CD4-positive, alpha-beta T cell (primary cell): ENCODE measurements around the gene F2R. TPM values are rescaled to one million over a fixed set of nuclear protein-coding genes. Genes with fewer than 3 reads are reported as not detected.

Experiments used
- ATAC-seq: fragments of 200-7000 bp; cut with Tn5 transposase; one replicate; pipeline ENCODE4 v1.10.0; 2022; ENCODE audit warnings: mild to moderate bottlenecking; ENCODE audit not compliant: poor library complexity
- CTCF ChIA-PET: fragments of 350-600 bp; sonication (Branson Sonifier 250); formaldehyde crosslinking; loops from one replicate; lab custom pipeline; 2021; ENCODE audit warnings: antibody characterized with exemption, inconsistent platforms; lab: Charles Lee
- POLR2A ChIA-PET: fragments of 350-600 bp; sonication (Branson Sonifier 250); formaldehyde crosslinking; loops from one replicate; lab custom pipeline; 2021; ENCODE audit warnings: antibody characterized with exemption, inconsistent platforms; lab: Charles Lee
- DNase-seq, 14 experiments: peaks; one replicate each; pipeline ENCODE4 v3.0.0-alpha.2; 2013 to 2020; ENCODE audit warnings: mixed read lengths in 2 of 14
- H3K27ac ChIP-seq, 2 donors: one replicate each; pipeline versions ENCODE4 v1.5.1 to v1.7.0; 2013; ENCODE audit warnings: low read length in 2 of 2, low read depth in 1 of 2, mild to moderate bottlenecking in 1 of 2
- H3K27me3 ChIP-seq, 2 experiments: 1 replicate in 1 of 2; 2 replicates in 1 of 2; pipeline versions ENCODE4 v1.6.1 to v1.7.0; 2013; ENCODE audit warnings: low read length in 2 of 2, control low read depth in 1 of 2, mild to moderate bottlenecking in 1 of 2, moderate library complexity in 1 of 2; ENCODE audit not compliant: insufficient read depth in 2 of 2, control insufficient read depth in 1 of 2
- H3K36me3 ChIP-seq: one replicate; pipeline ENCODE4 v1.6.1; 2013; ENCODE audit warnings: low read length, control low read depth; ENCODE audit not compliant: insufficient read depth
- H3K4me1 ChIP-seq: one replicate; pipeline ENCODE4 v1.6.1; 2013; ENCODE audit warnings: low read length, control low read depth; ENCODE audit not compliant: insufficient read depth
- H3K4me3 ChIP-seq: one replicate; pipeline ENCODE4 v1.5.1; 2013; ENCODE audit warnings: mild to moderate bottlenecking, low read length, moderate library complexity
- H3K9me3 ChIP-seq, 2 experiments: 1 replicate in 1 of 2; 2 replicates in 1 of 2; pipeline versions ENCODE4 v1.6.1 to v1.7.0; 2013; ENCODE audit warnings: low read length in 2 of 2, mild to moderate bottlenecking in 2 of 2, control low read depth in 1 of 2, moderate library complexity in 1 of 2; ENCODE audit not compliant: control insufficient read depth in 1 of 2, insufficient read depth in 1 of 2
- H3K27ac Mint-ChIP-seq: one replicate; pipeline ENCODE4 v1.8.0; 2020; ENCODE audit warnings: mixed read lengths
- H3K27me3 Mint-ChIP-seq: one replicate; pipeline ENCODE4 v1.8.0; 2021; ENCODE audit warnings: mixed read lengths
- H3K36me3 Mint-ChIP-seq: one replicate; pipeline ENCODE4 v1.8.0; 2021; ENCODE audit warnings: low read depth, mixed read lengths
- H3K4me1 Mint-ChIP-seq: one replicate; pipeline ENCODE4 v1.8.0; 2021; ENCODE audit warnings: low read depth, mixed read lengths
- H3K4me3 Mint-ChIP-seq: one replicate; pipeline ENCODE4 v1.8.0; 2020; ENCODE audit warnings: mild to moderate bottlenecking, mixed read lengths
- H3K9me3 Mint-ChIP-seq: one replicate; pipeline ENCODE4 v1.8.0; 2020; ENCODE audit warnings: mixed read lengths
- CTCF ChIP-seq: fragments of 200-600 bp; IDR thresholded peaks from one replicate; pipeline ENCODE4 v1.8.0; 2022; ENCODE audit warnings: antibody characterized with exemption, mild to moderate bottlenecking
- intact Hi-C, 2 experiments: fragments of 100-400 bp; cut with DNase I in 1 of 2; cut with micrococcal nuclease in 1 of 2; formaldehyde crosslinking; loops; one replicate each; pipeline versions ENCODE4 v1.15.1 to v1.9.0; 2023 to 2025; cut with DNase I, micrococcal nuclease
- total RNA-seq, 174 experiments: library from RNA in 2 of 174; stranded (reverse) in 2 of 174; gene quantifications; one replicate each; pipeline ENCODE4 v1.2.3 and lab custom pipeline; 2021 to 2026

Gene F2R
- total RNA-seq, 2 experiments from 2014 or later = 1.9 to 2.7 TPM

GRCh38 chr5:76694317-76694716 is 21.6 kb upstream of the F2R start:
- H3K4me3 ChIP-seq = no peak overlapping the region
- Mint-ChIP-seq H3K36me3 (peaks cover 86% of the 10 kb centered on the region), H3K9me3 (no peaks in the 10 kb centered on the region), H3K27ac (no peak overlapping the region), H3K4me1 (no peaks in the 10 kb centered on the region), H3K4me3 (no peak overlapping the region), H3K27me3 (no peaks in the 10 kb centered on the region)
- peaks cover 85% of the 10 kb centered on the region for H3K36me3 ChIP-seq
- H3K4me1 ChIP-seq = no peaks in the 10 kb centered on the region
- intact Hi-C loops = no loop called here
- no peak for DNase-seq
- CTCF ChIA-PET = interaction anchor here (0.6 kb wide), 1 partner anchor 17 kb away, joined by 3 read pairs; no protein-coding TSS in a partner anchor
- no peaks in the 10 kb centered on the region for H3K9me3 ChIP-seq
- ATAC-seq = no peak
- H3K27ac ChIP-seq = no peak overlapping the region
- no peak for TF ChIP-seq CTCF
- H3K27me3 ChIP-seq = no peaks in the 10 kb centered on the region
- POLR2A ChIA-PET = interaction anchor here (1.0 kb wide), 1 partner anchor 11 kb away, joined by 3 read pairs; no protein-coding TSS in a partner anchor

DNA sequence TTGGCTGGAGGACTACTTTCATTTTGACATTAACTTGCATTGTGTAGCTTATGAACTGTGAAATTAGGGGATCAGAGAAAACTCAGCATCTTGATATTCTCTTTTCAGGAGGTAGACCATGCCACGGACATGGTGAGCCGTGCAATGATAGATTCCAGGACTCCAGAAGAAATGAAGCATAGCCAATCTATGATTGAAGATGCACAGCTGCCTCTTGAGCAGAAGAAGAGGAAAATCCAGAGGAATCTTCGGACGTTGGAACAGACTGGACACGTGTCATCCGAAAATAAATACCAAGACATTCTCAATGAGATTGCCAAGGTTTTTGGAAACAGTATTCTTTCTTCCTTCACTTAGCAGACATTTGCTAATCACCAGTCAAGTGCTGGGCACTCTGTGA is 20.6 kb upstream of the F2R start:
- no peaks in the 10 kb centered on the region for H3K27me3 Mint-ChIP-seq

DNA sequence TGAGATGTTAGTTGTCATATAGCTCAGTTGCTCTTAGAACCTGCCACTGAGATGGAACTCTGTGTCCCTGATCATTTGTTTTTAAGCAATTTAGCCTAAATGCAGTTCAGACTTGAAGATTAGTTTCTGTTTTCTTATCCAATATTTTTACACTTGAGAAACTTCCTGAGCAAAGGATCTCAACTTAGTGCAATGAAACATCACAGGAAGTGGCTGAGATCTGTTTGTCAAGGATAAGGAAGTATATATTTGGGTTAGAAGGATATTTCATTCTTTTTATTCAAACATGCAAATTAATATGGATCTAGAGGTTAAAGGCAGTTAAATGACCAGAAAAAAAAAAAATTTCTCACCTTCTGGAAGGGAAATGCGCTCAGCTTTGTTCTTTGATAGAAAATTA is 19.7 kb upstream of the F2R start:
- ATAC-seq = no peak
- no peak for DNase-seq
- Histone ChIP-seq H3K27me3 (no peaks in the 10 kb centered on the region), H3K27ac (no peak overlapping the region), H3K4me3 (no peak overlapping the region), H3K36me3 (peaks cover 82% of the 10 kb centered on the region), H3K4me1 (no peaks in the 10 kb centered on the region), H3K9me3 (no peaks in the 10 kb centered on the region)
- Mint-ChIP-seq H3K27me3 (no peaks in the 10 kb centered on the region), H3K27ac (no peak overlapping the region), H3K9me3 (no peaks in the 10 kb centered on the region), H3K4me3 (no peak overlapping the region), H3K36me3 (peaks cover 89% of the 10 kb centered on the region), H3K4me1 (no peaks in the 10 kb centered on the region)
- ChIA-PET POLR2A (no interaction called here), CTCF (interaction anchor here (1.7 kb wide), 1 partner anchor 95 kb away, joined by 5 read pairs; no protein-coding TSS in a partner anchor)
- intact Hi-C loops = no loop called here
- no peak for TF ChIP-seq CTCF

More for the DNA sequence above, 20.6 kb upstream of the F2R start:
- Histone ChIP-seq H3K4me3 (no peak overlapping the region), H3K4me1 (no peaks in the 10 kb centered on the region), H3K36me3 (peaks cover 81% of the 10 kb centered on the region), H3K9me3 (no peaks in the 10 kb centered on the region), H3K27me3 (no peaks in the 10 kb centered on the region), H3K27ac (no peak overlapping the region)
- H3K4me3 Mint-ChIP-seq = no peak overlapping the region
- no peak overlapping the region for H3K27ac Mint-ChIP-seq
- H3K4me1 Mint-ChIP-seq = no peaks in the 10 kb centered on the region
- no peak for TF ChIP-seq CTCF
- no peak for ATAC-seq
- H3K36me3 Mint-ChIP-seq = peaks cover 86% of the 10 kb centered on the region
- no peaks in the 10 kb centered on the region for H3K9me3 Mint-ChIP-seq
- no peak for DNase-seq
- ChIA-PET POLR2A (interaction anchor here (1.0 kb wide), 1 partner anchor 10 kb away, joined by 3 read pairs; no protein-coding TSS in a partner anchor), CTCF (interaction anchor here (1.7 kb wide), 1 partner anchor 94 kb away, joined by 5 read pairs; no protein-coding TSS in a partner anchor)
- intact Hi-C loops = no loop called here
